ENCODE measurements around the gene ARID4B.
A peak's percentile ranks its signal among the peaks of the same experiment; 100 is the strongest.
"Not testable (repeated sequence)": the region's sequence is repeated elsewhere in the genome, so short reads cannot be mapped to it uniquely, and the experiment has no call there.

Gene ARID4B

GRCh38 chr1:235221653-235222375 lies 106.2 kb downstream of the ARID4B start:
- no peak for DNase-seq

- no peak for DNase-seq
Observed at GRCh38 chr1:235215453-235215852, 112.5 kb downstream of the ARID4B start.

- not testable (repeated sequence) for DNase-seq
Observed at GRCh38 chr1:235214962-235215361, 113.0 kb downstream of the ARID4B start.

- DNase-seq, result no peak
Observed at GRCh38 chr1:235213752-235214151, 114.2 kb downstream of the ARID4B start.

- DNase-seq, result no peak
Observed at GRCh38 chr1:235211517-235211916, 116.5 kb downstream of the ARID4B start.

GRCh38 chr1:235207209-235207565 lies 120.8 kb downstream of the ARID4B start:
- no peak for DNase-seq

- no peak for DNase-seq
Observed at GRCh38 chr1:235206533-235207208, 121.3 kb downstream of the ARID4B start.

- DNase-seq, result no peak
Observed at GRCh38 chr1:235205687-235206086, 122.3 kb downstream of the ARID4B start.

GRCh38 chr1:235203428-235203827 lies 124.6 kb downstream of the ARID4B start:
- no peak for DNase-seq

- DNase-seq, result not testable (repeated sequence)
Observed at GRCh38 chr1:235202447-235202846, 125.5 kb downstream of the ARID4B start.

GRCh38 chr1:235199441-235199840 lies 128.5 kb downstream of the ARID4B start:
- DNase-seq, result no peak

GRCh38 chr1:235190431-235190830 lies 137.5 kb downstream of the ARID4B start:
- no peak for DNase-seq

- no peak for DNase-seq
Observed at GRCh38 chr1:235187316-235187715, 140.7 kb downstream of the ARID4B start.

GRCh38 chr1:235181561-235182245 lies 146.3 kb downstream of the ARID4B start:
- DNase-seq, result no peak

GRCh38 chr1:235180916-235181460 lies 147.0 kb downstream of the ARID4B start:
- no peak for DNase-seq

- DNase-seq, result no peak
Observed at GRCh38 chr1:235176486-235176885, 151.5 kb downstream of the ARID4B start.

- no peak for DNase-seq
Observed at GRCh38 chr1:235169986-235170385, 158.0 kb downstream of the ARID4B start.

GRCh38 chr1:235168375-235168774 lies 159.6 kb downstream of the ARID4B start:
- DNase-seq, result no peak

- no peak for DNase-seq
Observed at GRCh38 chr1:235161685-235162327, 166.2 kb downstream of the ARID4B start.

- DNase-seq, result peak; percentile 88
Observed at GRCh38 chr1:235160957-235161684, 166.9 kb downstream of the ARID4B start, which contains the start of gene RBM34. Gene RBM34, minus strand, starts transcription at chr1:235161250. Its CDS starts 24 bp downstream, at chr1:235161226.

GRCh38 chr1:235160383-235160956 lies 167.5 kb downstream of the ARID4B start:
- DNase-seq, result peak; percentile 76

- not testable (repeated sequence) for DNase-seq
Observed at GRCh38 chr1:235159930-235160329, 168.0 kb downstream of the ARID4B start.
